Left lung (tissue), 10 donors: ENCODE measurements around the gene MAG. TPM values are rescaled to one million over a fixed set of nuclear protein-coding genes. Genes with fewer than 3 reads are reported as not detected.
A peak's percentile ranks its signal among the peaks of the same experiment; 100 is the strongest.

ENCODE experiments used
- ATAC-seq: fragments of 200-7000 bp; cut with Tn5 transposase; one replicate; pipeline ENCODE4 v1.9.1; 2020; ENCODE audit warnings: moderate library complexity
- DNase-seq, 4 donors: peaks; one replicate each; pipeline ENCODE4 v3.0.0-alpha.2; 2013 to 2020
- H3K27ac ChIP-seq, 2 donors: fragments of 200-600 bp; sonication (generic) in 1 of 2; one replicate each; pipeline versions ENCODE4 v1.5.0 to v1.8.0; 2020 to 2021
- H3K27me3 ChIP-seq, 2 donors: fragments of 200-600 bp; sonication (generic) in 1 of 2; one replicate each; pipeline versions ENCODE4 v1.5.0 to v1.8.0; 2020 to 2021
- H3K36me3 ChIP-seq, 2 donors: fragments of 200-600 bp; sonication (generic) in 1 of 2; one replicate each; pipeline versions ENCODE4 v1.5.0 to v1.8.0; 2020 to 2021
- H3K4me1 ChIP-seq, 2 donors: fragments of 200-600 bp; one replicate each; pipeline ENCODE4 v1.8.0; 2021
- H3K4me3 ChIP-seq, 2 donors: fragments of 200-600 bp; sonication (generic) in 1 of 2; one replicate each; pipeline versions ENCODE4 v1.5.0 to v1.8.0; 2020 to 2021; ENCODE audit warnings: mild to moderate bottlenecking in 1 of 2
- H3K9me3 ChIP-seq, 2 donors: fragments of 200-600 bp; sonication (generic) in 1 of 2; one replicate each; pipeline versions ENCODE4 v1.5.0 to v1.8.0; 2020 to 2021
- CTCF ChIP-seq, 2 donors: fragments of 200-600 bp; sonication (generic) in 1 of 2; IDR thresholded peaks; one replicate each; pipeline versions ENCODE4 v1.5.0 to v1.8.0; 2021; ENCODE audit warnings: antibody characterized with exemption in 2 of 2
- intact Hi-C, 2 donors: fragments of 100-400 bp; cut with DNase I; formaldehyde crosslinking; loops; one replicate each; pipeline versions ENCODE4 v1.11.2 to v1.14.2; 2022
- polyA plus RNA-seq, 6 donors: library from polyadenylated mRNA; unstranded; fragments of 120-200 nt; gene quantifications; one replicate each; pipeline ENCODE4 v1.2.1, GENCODE V29; 2013; ENCODE audit not compliant: insufficient read length in 6 of 6
- total RNA-seq, 2 donors: library from RNA; stranded (reverse); fragmentation: NEBNext Ultra II Directional; extraction: Animal tissue kit (Norgen Biotek cat#: 25700); gene quantifications; one replicate each; pipeline ENCODE4 v1.2.1, GENCODE V29; 2021
- donor health status: DM: no; HTN: yes; CAD: no.
- donor health status: DM: no; HTN: no; CAD: no.

MAG gene
- total and polyA plus RNA-seq, 8 donors: 1.3 to 14.4 (median 6.2) TPM; not detected in 2

DNA sequence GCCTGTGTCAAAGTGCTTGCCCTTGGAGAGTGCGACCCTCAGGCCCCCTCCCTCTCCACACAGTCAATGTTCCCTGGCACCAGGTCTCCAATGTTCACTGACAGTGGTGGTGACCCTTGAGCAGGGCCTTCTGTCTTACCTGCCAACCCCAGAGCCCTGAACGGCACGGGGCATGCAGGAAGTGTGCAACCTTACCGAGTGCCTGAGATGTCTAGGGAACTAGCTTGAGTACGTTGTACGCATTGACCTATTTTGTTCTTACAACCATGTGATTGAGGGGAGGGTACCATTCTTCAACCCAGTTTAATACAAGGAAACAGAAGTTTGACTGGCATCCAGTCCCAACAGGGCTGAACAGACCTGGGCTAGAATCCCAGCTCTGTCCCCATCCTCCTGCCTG is 13.2 kb downstream of the MAG start:
- intact Hi-C loops: no loop called here
- peak in 1 of 4 donors; percentile 39 for DNase-seq
- Histone ChIP-seq H3K27ac (no peak overlapping the region), H3K9me3 (no peaks in the 10 kb centered on the region), H3K4me3 (no peak overlapping the region), H3K4me1 (peaks cover 0 to 9% of the 10 kb centered on the region in 2 donors), H3K27me3 (peaks cover 0 to 8% of the 10 kb centered on the region in 2 donors), H3K36me3 (no peaks in the 10 kb centered on the region)
- ATAC-seq: no peak
- TF ChIP-seq CTCF (IDR thresholded peaks at IDR 0.05): no peak

- ATAC-seq (no peak), DNase-seq (peak in 1 of 4 donors; percentile 22)
- no peaks in the 10 kb centered on the region for H3K9me3 ChIP-seq
- H3K36me3 ChIP-seq: no peaks in the 10 kb centered on the region
- no peak overlapping the region for H3K27ac ChIP-seq
- intact Hi-C loops: no loop called here
- H3K27me3 ChIP-seq: peaks cover 0 to 5% of the 10 kb centered on the region in 2 donors
- no peak for TF ChIP-seq CTCF (IDR thresholded peaks at IDR 0.05)
- H3K4me3 ChIP-seq: no peak overlapping the region
- H3K4me1 ChIP-seq: peaks cover 0 to 9% of the 10 kb centered on the region in 2 donors
These were observed 14.7 kb downstream of the MAG start for GRCh38 chr19:35306473-35307246.

DNA sequence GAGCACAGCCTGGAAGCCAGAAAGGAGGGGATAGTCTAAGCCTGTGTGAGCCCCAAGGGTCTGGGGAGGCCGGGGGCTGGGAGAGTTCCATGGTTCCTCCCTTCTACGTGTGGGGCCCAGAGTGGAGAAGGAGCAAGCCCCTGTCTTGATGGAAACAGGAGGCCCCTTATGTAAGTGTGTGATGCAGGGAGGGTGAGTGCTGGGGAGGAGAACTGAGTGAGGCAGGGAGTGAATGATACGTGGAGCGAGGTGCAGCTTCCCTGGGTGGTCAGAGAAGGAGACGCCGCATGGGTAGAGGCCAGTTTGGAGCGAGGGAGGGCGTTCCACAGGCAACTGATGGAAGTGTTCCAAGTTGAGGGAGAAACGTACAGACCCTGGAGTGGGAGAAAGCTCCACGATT is 16.0 kb downstream of the MAG start:
- no peak for TF ChIP-seq CTCF (IDR thresholded peaks at IDR 0.05)
- H3K27ac ChIP-seq: no peak overlapping the region
- DNase-seq (peak in 1 of 4 donors; percentile 44), ATAC-seq (no peak)
- H3K27me3 ChIP-seq: no peaks in the 10 kb centered on the region
- H3K4me1 ChIP-seq: peaks cover 0 to 9% of the 10 kb centered on the region in 2 donors
- H3K4me3 ChIP-seq: no peak overlapping the region
- no peaks in the 10 kb centered on the region for H3K9me3 ChIP-seq
- intact Hi-C loops: no loop called here
- no peaks in the 10 kb centered on the region for H3K36me3 ChIP-seq

DNA sequence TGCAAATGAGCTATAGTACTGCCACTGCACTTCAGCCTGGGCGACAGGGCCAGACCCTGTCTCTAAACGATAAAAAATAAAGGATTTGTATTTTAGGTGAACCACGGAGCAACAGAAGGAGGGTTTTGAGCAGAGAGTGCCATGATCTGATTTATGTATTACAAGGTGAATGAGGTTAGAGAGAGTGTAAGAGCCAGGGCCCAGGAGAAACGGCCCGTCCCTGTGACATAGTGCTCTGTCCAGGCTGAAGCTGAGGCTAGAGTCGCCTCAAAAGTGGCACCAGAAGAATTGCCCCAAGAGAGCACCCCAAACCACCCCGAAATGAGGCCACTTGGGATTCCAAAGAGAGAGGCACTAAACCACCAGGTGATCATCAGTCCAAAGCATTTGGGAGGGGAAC is 16.9 kb downstream of the MAG start:
- peaks cover 0 to 7% of the 10 kb centered on the region in 2 donors for H3K27me3 ChIP-seq
- no peaks in the 10 kb centered on the region for H3K9me3 ChIP-seq
- H3K4me1 ChIP-seq: peaks cover 0 to 14% of the 10 kb centered on the region in 2 donors
- no peak for DNase-seq
- H3K36me3 ChIP-seq: no peaks in the 10 kb centered on the region
- no peak overlapping the region for H3K27ac ChIP-seq
- intact Hi-C loops: no loop called here
- no peak for TF ChIP-seq CTCF (IDR thresholded peaks at IDR 0.05)
- H3K4me3 ChIP-seq: no peak overlapping the region
- ATAC-seq: no peak

DNA sequence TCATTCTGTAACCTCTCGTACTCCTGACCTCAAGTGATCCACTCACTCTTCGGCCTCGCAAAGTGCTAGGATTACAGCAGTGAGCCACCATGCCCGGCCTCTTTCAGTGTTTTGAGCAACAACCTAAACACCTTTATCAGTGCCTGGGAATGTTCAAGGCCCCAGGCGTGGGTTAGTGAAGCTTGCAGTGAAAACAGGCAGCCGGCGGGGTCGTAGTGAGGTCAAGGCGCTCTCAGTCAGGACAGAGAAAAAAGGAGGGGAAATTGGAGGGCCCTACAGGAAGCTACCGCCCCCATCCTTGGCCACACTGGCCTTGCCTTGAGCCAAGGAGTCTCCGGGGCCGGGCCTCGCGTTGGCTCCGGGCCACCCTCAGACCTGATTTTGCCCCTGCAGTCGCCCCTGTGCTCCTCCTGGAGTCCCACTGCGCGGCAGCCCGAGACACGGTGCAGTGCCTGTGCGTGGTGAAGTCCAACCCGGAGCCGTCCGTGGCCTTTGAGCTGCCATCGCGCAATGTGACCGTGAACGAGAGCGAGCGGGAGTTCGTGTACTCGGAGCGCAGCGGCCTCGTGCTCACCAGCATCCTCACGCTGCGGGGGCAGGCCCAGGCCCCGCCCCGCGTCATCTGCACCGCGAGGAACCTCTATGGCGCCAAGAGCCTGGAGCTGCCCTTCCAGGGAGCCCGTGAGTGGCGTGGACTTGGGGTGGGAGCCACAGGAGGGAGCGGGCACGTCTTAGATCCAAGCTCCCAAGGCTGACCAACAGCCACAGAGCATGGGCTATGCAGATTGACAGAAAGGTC is 17.7 kb downstream of the MAG start:
- peaks cover 0 to 9% of the 10 kb centered on the region in 2 donors for H3K27me3 ChIP-seq
- H3K27ac ChIP-seq: no peak overlapping the region
- TF ChIP-seq CTCF (IDR thresholded peaks at IDR 0.05): no peak
- no peaks in the 10 kb centered on the region for H3K9me3 ChIP-seq
- intact Hi-C loops: no loop called here
- no peak overlapping the region for H3K4me3 ChIP-seq
- H3K4me1 ChIP-seq: peaks cover 0 to 14% of the 10 kb centered on the region in 2 donors
- ATAC-seq (peak; percentile 69), DNase-seq (peak in 3 of 4 donors; percentile 51 to 89 (median 76))
- no peaks in the 10 kb centered on the region for H3K36me3 ChIP-seq
